ENCODE measurements around the gene KCTD11. TPM values are rescaled to one million over a fixed set of nuclear protein-coding genes. Genes with fewer than 3 reads are reported as not detected.
A peak's percentile ranks its signal among the peaks of the same experiment; 100 is the strongest.

The KCTD11 gene
- polyA plus RNA-seq, 3 donors = 3.4 to 5.6 (median 3.6) TPM

DNA sequence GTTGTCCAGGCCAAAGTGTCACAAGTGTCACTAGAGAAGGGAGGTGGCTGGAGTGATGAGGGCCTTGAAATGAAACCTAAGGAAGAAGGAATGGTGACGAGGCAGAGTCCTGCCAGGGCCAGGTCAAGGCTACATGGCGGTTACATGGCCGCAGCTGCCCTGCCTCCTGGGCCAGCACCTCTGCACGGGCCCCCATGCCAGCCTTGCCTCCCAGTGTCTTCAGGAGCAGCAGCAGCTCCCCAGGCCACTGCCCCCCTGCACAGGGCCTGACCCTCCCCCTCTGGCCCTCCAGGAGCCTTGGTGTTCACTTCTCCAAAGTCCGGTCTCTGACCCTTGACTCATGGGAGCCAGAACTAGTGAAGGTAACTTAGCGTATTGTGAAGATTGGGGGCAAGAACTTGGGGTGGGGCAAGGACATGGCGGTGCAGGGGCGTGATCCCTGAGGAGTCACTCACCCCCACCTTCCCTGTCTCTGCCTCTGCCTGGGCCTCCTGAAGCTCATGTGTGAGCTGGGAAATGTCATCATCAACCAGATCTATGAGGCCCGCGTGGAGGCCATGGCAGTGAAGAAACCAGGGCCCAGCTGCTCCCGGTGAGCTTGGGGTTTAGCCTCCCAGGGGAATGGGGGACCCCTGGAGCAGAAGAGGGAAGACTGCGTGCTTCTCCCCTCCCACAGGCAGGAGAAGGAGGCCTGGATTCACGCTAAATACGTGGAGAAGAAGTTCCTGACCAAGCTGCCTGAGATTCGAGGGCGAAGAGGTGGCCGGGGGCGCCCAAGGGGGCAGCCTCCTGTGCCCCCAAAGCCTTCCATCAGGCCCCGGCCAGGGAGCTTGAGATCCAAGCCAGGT lies 4.1 kb upstream of the KCTD11 start:
- TF ChIP-seq, protein P1, sequence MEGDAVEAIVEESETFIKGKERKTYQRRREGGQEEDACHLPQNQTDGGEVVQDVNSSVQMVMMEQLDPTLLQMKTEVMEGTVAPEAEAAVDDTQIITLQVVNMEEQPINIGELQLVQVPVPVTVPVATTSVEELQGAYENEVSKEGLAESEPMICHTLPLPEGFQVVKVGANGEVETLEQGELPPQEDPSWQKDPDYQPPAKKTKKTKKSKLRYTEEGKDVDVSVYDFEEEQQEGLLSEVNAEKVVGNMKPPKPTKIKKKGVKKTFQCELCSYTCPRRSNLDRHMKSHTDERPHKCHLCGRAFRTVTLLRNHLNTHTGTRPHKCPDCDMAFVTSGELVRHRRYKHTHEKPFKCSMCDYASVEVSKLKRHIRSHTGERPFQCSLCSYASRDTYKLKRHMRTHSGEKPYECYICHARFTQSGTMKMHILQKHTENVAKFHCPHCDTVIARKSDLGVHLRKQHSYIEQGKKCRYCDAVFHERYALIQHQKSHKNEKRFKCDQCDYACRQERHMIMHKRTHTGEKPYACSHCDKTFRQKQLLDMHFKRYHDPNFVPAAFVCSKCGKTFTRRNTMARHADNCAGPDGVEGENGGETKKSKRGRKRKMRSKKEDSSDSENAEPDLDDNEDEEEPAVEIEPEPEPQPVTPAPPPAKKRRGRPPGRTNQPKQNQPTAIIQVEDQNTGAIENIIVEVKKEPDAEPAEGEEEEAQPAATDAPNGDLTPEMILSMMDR (IDR thresholded peaks at IDR 0.05) = no peak
- no peak overlapping the region for H3K4me3 Mint-ChIP-seq
- peak overlapping the region in 1 of 7 donors; percentile 28 for H3K27ac Mint-ChIP-seq

DNA sequence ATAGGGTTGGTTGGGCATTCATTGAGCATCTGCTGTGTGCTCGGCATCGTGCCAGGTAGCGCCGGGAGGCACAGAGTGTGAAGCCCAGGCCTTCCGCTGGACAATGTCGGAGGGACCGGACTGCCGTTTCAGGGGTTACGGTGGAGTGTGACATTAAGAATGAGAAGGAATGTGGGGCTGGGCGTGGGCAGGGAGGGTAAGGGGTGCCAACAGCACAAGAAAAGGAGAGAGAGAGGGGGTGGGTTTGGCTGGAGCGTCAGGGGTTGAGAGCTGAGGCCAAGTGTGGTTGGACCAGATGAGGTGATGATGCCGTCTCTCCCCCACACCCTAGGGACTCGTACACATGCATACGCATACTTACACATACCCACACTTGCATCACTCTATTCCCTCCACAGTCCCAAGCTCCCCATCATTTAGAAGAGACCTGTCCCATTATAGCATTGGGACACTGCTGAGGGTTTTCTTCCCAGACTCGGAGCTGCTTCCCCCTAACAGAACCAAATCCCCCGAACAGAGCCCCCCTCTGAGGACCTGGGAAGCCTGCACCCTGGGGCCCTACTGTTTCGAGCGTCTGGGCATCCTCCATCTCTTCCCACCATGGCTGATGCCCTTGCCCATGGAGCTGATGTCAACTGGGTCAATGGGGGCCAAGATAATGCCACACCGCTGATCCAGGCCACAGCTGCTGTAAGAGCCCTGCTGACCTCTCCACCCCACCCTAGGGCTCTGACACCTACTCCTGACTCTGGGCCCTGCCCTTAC lies 3.3 kb upstream of the KCTD11 start:
- no peak overlapping the region for H2AFZ ChIP-seq (ENCODE audit: insufficient read depth, low read depth, low read length, poor library complexity, severe bottlenecking)
- TF ChIP-seq, protein P1 (IDR thresholded peaks at IDR 0.05) = no peak
- DNase-seq = no peak
- H3K36me3 Mint-ChIP-seq = peaks cover 34 to 50% of the 10 kb centered on the region in 2 donors
- H3K4me1 Mint-ChIP-seq = peaks cover 30% of the 10 kb centered on the region
- H3K4me3 Mint-ChIP-seq = no peak overlapping the region
- no peak overlapping the region for H3K4me2 ChIP-seq (replicated peaks; ENCODE audit: extremely low read depth, low read length, poor library complexity, severe bottlenecking)
- no peak overlapping the region for H3K4me3 ChIP-seq (replicated peaks in 1 of 3; ENCODE audit: low read depth in 2 of 3, low read length in 3 of 3)
- H3K4me1 ChIP-seq (ENCODE audit: control insufficient read depth in 1 of 2, insufficient read depth in 2 of 2, low read length in 2 of 2) = peaks cover 28 to 39% of the 10 kb centered on the region in 2 donors
- H3K9ac ChIP-seq (ENCODE audit: insufficient read depth, low read length, poor library complexity, severe bottlenecking) = no peak overlapping the region
- WGBS (ENCODE audit: insufficient coverage) = 95% methylated on average over 9 of the region's 19 CpGs
- H3K27ac ChIP-seq (ENCODE audit: low read depth in 1 of 2, low read length in 2 of 2) = no peak overlapping the region
- no peaks in the 10 kb centered on the region for H3K9me3 ChIP-seq (replicated peaks in 1 of 2; ENCODE audit: control insufficient read depth in 1 of 2, insufficient read depth in 1 of 2, low read length in 2 of 2)
- H3K27me3 Mint-ChIP-seq (ENCODE audit: low read depth in 3 of 3) = no peaks in the 10 kb centered on the region
- H3K27ac Mint-ChIP-seq = peak overlapping the region in 3 of 7 donors; percentile 9 to 81 (median 53)
- intact Hi-C loops (cut with micrococcal nuclease) = no loop called here
- peaks cover 44% of the 10 kb centered on the region for H4K20me1 ChIP-seq (ENCODE audit: insufficient read depth, low read length)
- no peaks in the 10 kb centered on the region for H3K79me2 ChIP-seq (ENCODE audit: insufficient read depth, low read length)
- no peaks in the 10 kb centered on the region for H3K9me3 Mint-ChIP-seq
- no peaks in the 10 kb centered on the region for H3K27me3 ChIP-seq (ENCODE audit: control insufficient read depth in 2 of 2, insufficient read depth in 2 of 2, low read length in 2 of 2)
- H3K36me3 ChIP-seq (replicated peaks in 1 of 2; ENCODE audit: control insufficient read depth in 1 of 2, insufficient read depth in 2 of 2, low read length in 2 of 2) = peaks cover 37 to 49% of the 10 kb centered on the region in 2 donors

More for the DNA sequence above, 4.1 kb upstream of the KCTD11 start:
- H3K36me3 ChIP-seq (replicated peaks in 1 of 2; ENCODE audit: control insufficient read depth in 1 of 2, insufficient read depth in 2 of 2, low read length in 2 of 2) = peaks cover 46 to 57% of the 10 kb centered on the region in 2 donors
- H3K9ac ChIP-seq (ENCODE audit: insufficient read depth, low read length, poor library complexity, severe bottlenecking) = no peak overlapping the region
- Mint-ChIP-seq H3K27me3 (ENCODE audit: low read depth in 3 of 3) (no peaks in the 10 kb centered on the region), H3K36me3 (peaks cover 42 to 58% of the 10 kb centered on the region in 2 donors), H3K9me3 (no peaks in the 10 kb centered on the region), H3K4me1 (peaks cover 24% of the 10 kb centered on the region)
- no peak overlapping the region for H2AFZ ChIP-seq (ENCODE audit: insufficient read depth, low read depth, low read length, poor library complexity, severe bottlenecking)
- no peak overlapping the region for H3K27ac ChIP-seq (ENCODE audit: low read depth in 1 of 2, low read length in 2 of 2)
- no peaks in the 10 kb centered on the region for H3K9me3 ChIP-seq (replicated peaks in 1 of 2; ENCODE audit: control insufficient read depth in 1 of 2, insufficient read depth in 1 of 2, low read length in 2 of 2)
- H4K20me1 ChIP-seq (ENCODE audit: insufficient read depth, low read length) = peaks cover 40% of the 10 kb centered on the region
- peaks cover 21 to 31% of the 10 kb centered on the region in 2 donors for H3K4me1 ChIP-seq (ENCODE audit: control insufficient read depth in 1 of 2, insufficient read depth in 2 of 2, low read length in 2 of 2)
- H3K27me3 ChIP-seq (ENCODE audit: control insufficient read depth in 2 of 2, insufficient read depth in 2 of 2, low read length in 2 of 2) = no peaks in the 10 kb centered on the region
- 93% methylated on average over 9 of the region's 19 CpGs for WGBS (ENCODE audit: insufficient coverage)
- H3K4me2 ChIP-seq (replicated peaks; ENCODE audit: extremely low read depth, low read length, poor library complexity, severe bottlenecking) = no peak overlapping the region
- intact Hi-C loops (cut with micrococcal nuclease) = no loop called here
- no peak for DNase-seq
- H3K79me2 ChIP-seq (ENCODE audit: insufficient read depth, low read length) = no peaks in the 10 kb centered on the region
- no peak overlapping the region for H3K4me3 ChIP-seq (replicated peaks in 1 of 3; ENCODE audit: low read depth in 2 of 3, low read length in 3 of 3)
